Activated CD8-positive, alpha-beta memory T cell treated with anti-CD3 and anti-CD28 coated beads, Interleukin-2, amount 10 ng/mL, durations not matched to agents 7 days and 5 days (primary cell): ENCODE measurements around the gene MUS81. TPM values are rescaled to one million over a fixed set of nuclear protein-coding genes. Genes with fewer than 3 reads are reported as not detected.

Experiments used
- ATAC-seq: fragments of 150-1000 bp; cut with Tn5 transposase; one replicate; pipeline ENCODE4 v1.10.0; 2021; ENCODE audit warnings: moderate library complexity
- CTCF ChIA-PET: fragments of 350-600 bp; sonication (Branson Sonifier 250); formaldehyde crosslinking; loops from one replicate; lab custom pipeline; 2021; ENCODE audit warnings: antibody characterized with exemption; lab: Charles Lee
- DNase-seq: peaks from one replicate; pipeline ENCODE4 v3.0.0-alpha.2; 2020
- H3K27ac Mint-ChIP-seq: one replicate; pipeline ENCODE4 v1.8.0; 2021; ENCODE audit warnings: mild to moderate bottlenecking, mixed read lengths
- H3K27me3 Mint-ChIP-seq: one replicate; pipeline ENCODE4 v1.8.0; 2021; ENCODE audit warnings: mixed read lengths
- H3K36me3 Mint-ChIP-seq: one replicate; pipeline ENCODE4 v1.8.0; 2021; ENCODE audit warnings: mild to moderate bottlenecking, mixed read lengths
- H3K4me1 Mint-ChIP-seq: one replicate; pipeline ENCODE4 v1.8.0; 2021; ENCODE audit warnings: mixed read lengths
- H3K4me3 Mint-ChIP-seq: one replicate; pipeline ENCODE4 v1.8.0; 2021; ENCODE audit warnings: mild to moderate bottlenecking, moderate library complexity, mixed read lengths
- H3K9me3 Mint-ChIP-seq: one replicate; pipeline ENCODE4 v1.8.0; 2022; ENCODE audit warnings: low read depth, mixed read lengths
- total RNA-seq, 2 experiments: library from RNA; stranded (reverse); gene quantifications; one replicate each; pipeline ENCODE4 v1.2.3, GENCODE V29; 2021

Gene MUS81
- total RNA-seq, 2 experiments from 2014 or later = 106 to 125 TPM

DNA sequence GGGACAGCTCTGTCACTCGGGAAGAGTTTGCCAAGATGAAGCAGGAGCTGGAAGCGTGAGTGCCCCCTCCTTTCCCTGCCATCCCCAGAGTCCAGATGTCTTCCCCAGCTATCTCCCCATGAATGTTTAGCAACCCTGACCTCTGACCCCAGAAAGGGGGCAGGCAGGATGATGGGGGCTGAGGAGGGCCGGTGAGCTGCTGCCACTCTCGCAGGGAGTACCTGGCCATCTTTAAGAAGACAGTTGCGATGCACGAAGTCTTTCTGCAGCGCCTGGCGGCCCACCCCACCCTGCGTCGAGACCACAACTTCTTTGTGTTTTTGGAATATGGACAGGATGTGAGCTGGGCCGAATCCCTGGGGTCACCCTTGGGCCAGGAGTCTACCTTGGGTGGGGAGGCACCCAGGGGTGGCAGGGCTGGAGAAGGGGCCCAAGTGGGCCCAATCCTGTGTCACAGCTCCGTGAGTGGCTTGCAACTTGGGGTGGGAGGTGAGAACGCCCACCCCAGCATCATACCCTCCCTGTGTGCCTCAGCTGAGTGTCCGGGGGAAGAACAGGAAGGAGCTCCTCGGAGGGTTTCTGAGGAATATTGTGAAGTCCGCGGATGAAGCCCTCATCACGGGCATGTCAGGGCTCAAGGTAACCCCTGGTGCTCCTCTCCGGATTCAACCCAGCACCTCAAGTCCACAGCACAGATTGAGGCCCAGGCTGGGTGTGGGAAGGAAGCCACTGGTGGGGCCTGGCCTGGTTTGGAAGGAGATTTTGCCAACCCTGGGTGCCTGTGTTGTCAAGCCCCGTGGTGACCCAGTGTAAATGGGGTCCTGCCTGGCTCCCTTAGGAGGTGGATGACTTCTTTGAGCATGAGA is 9.8 kb upstream of the MUS81 start:
- DNase-seq (no peak), ATAC-seq (peak; percentile 10)
- H3K27ac Mint-ChIP-seq = no peak overlapping the region
- no peaks in the 10 kb centered on the region for H3K27me3 Mint-ChIP-seq
- no peak overlapping the region for H3K4me3 Mint-ChIP-seq
- CTCF ChIA-PET = interaction anchor here (0.5 to 5.6 kb wide), 11 partner anchors 9 to 151 kb away, joined by 3 to 20 read pairs (median 4); partner anchors contain the start of genes CCDC85B, FIBP and MUS81
- H3K9me3 Mint-ChIP-seq = peaks cover 2% of the 10 kb centered on the region
- H3K36me3 Mint-ChIP-seq = peaks cover 42% of the 10 kb centered on the region
- H3K4me1 Mint-ChIP-seq = peaks cover 15% of the 10 kb centered on the region

- peaks cover 22% of the 10 kb centered on the region for H3K4me1 Mint-ChIP-seq
- peaks cover 2% of the 10 kb centered on the region for H3K9me3 Mint-ChIP-seq
- peaks cover 49% of the 10 kb centered on the region for H3K36me3 Mint-ChIP-seq
- ATAC-seq = peak; percentile 3
- no peak overlapping the region for H3K27ac Mint-ChIP-seq
- no peaks in the 10 kb centered on the region for H3K27me3 Mint-ChIP-seq
- CTCF ChIA-PET = interaction anchor here (0.5 to 5.6 kb wide), 16 partner anchors 9 to 150 kb away, joined by 3 to 20 read pairs (median 4); partner anchors contain the start of genes CCDC85B, FIBP, MUS81 and SNX32
- H3K4me3 Mint-ChIP-seq = no peak overlapping the region
- DNase-seq = peak; percentile 52
These were observed 9.1 kb upstream of the MUS81 start for GRCh38 chr11:65851083-65851579.

GRCh38 chr11:65851811-65852507 is 8.3 kb upstream of the MUS81 start:
- no peak for ATAC-seq
- Mint-ChIP-seq H3K4me3 (no peak overlapping the region), H3K27ac (no peak overlapping the region), H3K27me3 (no peaks in the 10 kb centered on the region), H3K9me3 (peaks cover 2% of the 10 kb centered on the region), H3K4me1 (peaks cover 30% of the 10 kb centered on the region), H3K36me3 (peaks cover 57% of the 10 kb centered on the region)
- no peak for DNase-seq
- CTCF ChIA-PET = interaction anchor here (0.6 to 5.6 kb wide), 16 partner anchors 8 to 1139 kb away, joined by 3 to 20 read pairs (median 4); partner anchors contain the start of genes FIBP, MUS81 and SNX32

DNA sequence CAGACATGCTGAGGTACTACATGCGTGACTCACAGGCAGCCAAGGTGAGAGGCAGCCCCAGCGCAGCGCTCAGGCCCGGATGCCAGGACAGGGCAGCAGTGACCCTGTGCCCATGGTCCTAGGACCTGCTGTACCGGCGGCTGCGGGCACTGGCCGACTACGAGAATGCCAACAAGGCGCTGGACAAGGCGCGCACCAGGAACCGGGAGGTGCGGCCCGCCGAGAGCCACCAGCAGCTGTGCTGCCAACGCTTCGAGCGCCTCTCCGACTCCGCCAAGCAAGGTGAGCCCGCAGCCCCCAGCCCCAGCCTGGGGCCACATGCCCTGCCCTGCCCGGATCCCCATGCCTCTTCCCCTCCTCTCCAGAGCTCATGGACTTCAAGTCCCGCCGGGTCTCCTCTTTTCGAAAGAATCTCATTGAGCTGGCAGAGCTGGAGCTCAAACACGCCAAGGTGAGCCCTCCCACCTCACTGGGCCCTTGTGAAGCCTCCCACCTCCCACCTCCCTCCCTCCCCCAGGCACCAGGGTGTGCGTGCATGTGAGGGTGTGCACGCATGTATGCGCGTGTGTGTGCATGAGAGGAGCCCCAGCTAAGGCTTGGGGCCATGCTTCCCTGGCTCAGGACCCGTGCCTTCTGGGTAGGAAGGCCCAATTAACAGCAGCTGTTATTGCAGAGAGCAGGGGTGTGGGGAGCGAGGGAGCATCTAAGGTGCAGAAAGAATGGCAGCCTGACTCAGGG is 7.6 kb upstream of the MUS81 start:
- DNase-seq (no peak), ATAC-seq (no peak)
- H3K27me3 Mint-ChIP-seq = no peaks in the 10 kb centered on the region
- H3K27ac Mint-ChIP-seq = no peak overlapping the region
- H3K4me3 Mint-ChIP-seq = no peak overlapping the region
- CTCF ChIA-PET = interaction anchor here (1.1 to 5.6 kb wide), 9 partner anchors 10 to 141 kb away, joined by 3 to 20 read pairs (median 4); partner anchors contain the start of genes FIBP and SNX32
- peaks cover 2% of the 10 kb centered on the region for H3K9me3 Mint-ChIP-seq
- peaks cover 57% of the 10 kb centered on the region for H3K36me3 Mint-ChIP-seq
- peaks cover 30% of the 10 kb centered on the region for H3K4me1 Mint-ChIP-seq

DNA sequence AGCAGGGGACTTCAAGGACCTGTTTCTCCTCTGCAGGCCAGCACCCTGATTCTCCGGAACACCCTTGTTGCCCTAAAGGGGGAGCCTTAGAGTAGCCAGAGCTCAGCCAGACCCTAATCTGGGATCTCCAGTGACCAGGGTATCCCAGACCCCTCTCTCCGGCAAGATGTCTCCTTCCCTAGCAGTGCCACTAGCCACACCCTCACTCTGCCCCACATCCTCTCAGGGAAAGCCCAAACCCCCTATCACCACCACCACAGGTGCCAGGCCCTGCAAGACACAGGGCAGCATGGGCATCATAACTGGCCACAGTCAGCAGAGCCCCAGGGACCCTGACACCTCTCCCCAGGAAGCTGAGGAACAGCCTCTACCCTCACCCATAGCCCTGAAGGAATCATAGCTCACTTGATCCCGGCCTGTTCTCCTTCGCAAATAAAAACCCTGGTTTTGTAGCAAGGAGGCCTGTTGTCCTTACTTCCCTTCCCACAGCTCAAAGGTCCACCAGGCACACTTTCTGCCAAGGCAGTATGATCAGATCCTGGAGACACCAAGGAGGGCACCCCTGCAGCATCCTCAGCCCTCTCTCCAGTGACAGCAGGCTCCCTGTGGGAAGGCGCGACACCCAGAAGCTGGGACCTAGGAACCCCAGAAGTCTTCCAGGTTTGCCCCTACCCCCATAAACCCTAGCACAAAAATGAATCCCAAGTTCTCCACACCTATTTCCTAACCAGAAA is 6.8 kb upstream of the MUS81 start:
- DNase-seq (no peak), ATAC-seq (no peak)
- Mint-ChIP-seq H3K36me3 (peaks cover 57% of the 10 kb centered on the region), H3K27me3 (no peaks in the 10 kb centered on the region), H3K4me1 (peaks cover 30% of the 10 kb centered on the region), H3K9me3 (peaks cover 2% of the 10 kb centered on the region), H3K4me3 (no peak overlapping the region), H3K27ac (peak overlapping the region; percentile 3)
- CTCF ChIA-PET = interaction anchor here (1.1 to 5.6 kb wide), 3 partner anchors 31 to 73 kb away, joined by 5 to 20 read pairs (median 5); partner anchors contain the start of gene FIBP

GRCh38 chr11:65854161-65854592 is 6.1 kb upstream of the MUS81 start:
- Mint-ChIP-seq H3K27ac (no peak overlapping the region), H3K27me3 (no peaks in the 10 kb centered on the region), H3K4me1 (peaks cover 30% of the 10 kb centered on the region), H3K36me3 (peaks cover 57% of the 10 kb centered on the region), H3K9me3 (peaks cover 2% of the 10 kb centered on the region), H3K4me3 (no peak overlapping the region)
- no peak for ATAC-seq
- DNase-seq = no peak
- CTCF ChIA-PET = no interaction called here

DNA sequence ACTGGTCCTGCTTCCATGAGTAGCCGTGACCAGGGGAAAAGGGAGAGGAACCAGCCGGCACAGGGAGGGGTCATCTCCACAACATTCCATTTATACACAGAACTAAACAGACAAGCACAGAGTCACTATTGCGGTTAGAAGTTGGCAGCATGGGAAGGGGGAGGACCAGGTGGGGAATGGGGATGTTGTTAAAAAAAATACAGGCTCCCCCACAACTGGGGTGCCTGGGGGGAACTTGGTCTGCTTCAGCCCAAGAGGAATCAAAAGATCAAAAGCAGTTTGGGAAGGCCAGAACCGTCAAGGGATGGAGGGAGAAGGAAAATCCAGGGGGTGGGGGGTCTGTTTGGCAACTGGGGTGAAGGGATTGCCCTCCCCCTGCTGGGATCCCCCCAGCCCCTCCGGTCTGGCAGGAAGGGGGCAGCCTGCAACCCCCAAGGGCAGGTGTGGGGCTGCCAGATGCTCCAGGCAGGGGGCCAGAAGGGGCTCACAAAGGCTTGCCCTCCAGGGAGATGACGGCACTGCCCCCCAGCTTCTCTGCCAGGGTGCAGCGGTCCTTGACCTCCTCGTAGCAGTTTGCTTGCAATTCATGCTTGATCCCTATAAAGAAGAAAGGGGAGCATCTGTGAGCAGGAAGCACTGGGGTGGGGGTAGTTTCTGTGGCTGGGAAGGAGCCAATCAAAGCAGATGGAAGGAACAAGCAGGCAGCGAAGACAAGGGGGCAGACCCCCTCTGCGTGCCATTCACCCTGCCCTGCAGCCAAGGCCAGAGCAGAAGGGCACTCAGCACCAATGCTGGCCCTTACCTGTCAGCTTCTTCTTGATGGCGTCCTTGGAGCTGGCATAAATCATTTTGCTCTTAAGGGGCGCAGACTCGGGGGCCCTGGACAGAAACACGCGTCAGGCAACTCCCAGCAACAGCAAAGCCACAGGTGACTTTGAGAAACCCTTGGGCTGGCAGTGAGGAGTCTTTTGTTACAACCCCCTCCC is 5.1 kb upstream of the MUS81 start:
- CTCF ChIA-PET = interaction anchor here (27.4 kb wide), 1 partner anchor 35 kb away, joined by 710 read pairs; the partner anchor contains the start of genes CCDC85B, CTSW, FIBP and FOSL1
- Mint-ChIP-seq H3K27me3 (no peaks in the 10 kb centered on the region), H3K27ac (peak overlapping the region; percentile 81), H3K4me1 (peaks cover 33% of the 10 kb centered on the region), H3K9me3 (peaks cover 2% of the 10 kb centered on the region), H3K36me3 (peaks cover 57% of the 10 kb centered on the region), H3K4me3 (peak overlapping the region; percentile 91)
- DNase-seq (no peak), ATAC-seq (no peak)

- H3K9me3 Mint-ChIP-seq = peaks cover 2% of the 10 kb centered on the region
- CTCF ChIA-PET = interaction anchor here (27.4 kb wide), 1 partner anchor 35 kb away, joined by 710 read pairs; the partner anchor contains the start of genes CCDC85B, CTSW, FIBP and FOSL1
- DNase-seq (no peak), ATAC-seq (no peak)
- peaks cover 58% of the 10 kb centered on the region for H3K36me3 Mint-ChIP-seq
- peak overlapping the region; percentile 81 for H3K27ac Mint-ChIP-seq
- H3K4me1 Mint-ChIP-seq = peaks cover 33% of the 10 kb centered on the region
- no peaks in the 10 kb centered on the region for H3K27me3 Mint-ChIP-seq
- H3K4me3 Mint-ChIP-seq = peak overlapping the region; percentile 91
These were observed 4.3 kb upstream of the MUS81 start for GRCh38 chr11:65855927-65856363.

DNA sequence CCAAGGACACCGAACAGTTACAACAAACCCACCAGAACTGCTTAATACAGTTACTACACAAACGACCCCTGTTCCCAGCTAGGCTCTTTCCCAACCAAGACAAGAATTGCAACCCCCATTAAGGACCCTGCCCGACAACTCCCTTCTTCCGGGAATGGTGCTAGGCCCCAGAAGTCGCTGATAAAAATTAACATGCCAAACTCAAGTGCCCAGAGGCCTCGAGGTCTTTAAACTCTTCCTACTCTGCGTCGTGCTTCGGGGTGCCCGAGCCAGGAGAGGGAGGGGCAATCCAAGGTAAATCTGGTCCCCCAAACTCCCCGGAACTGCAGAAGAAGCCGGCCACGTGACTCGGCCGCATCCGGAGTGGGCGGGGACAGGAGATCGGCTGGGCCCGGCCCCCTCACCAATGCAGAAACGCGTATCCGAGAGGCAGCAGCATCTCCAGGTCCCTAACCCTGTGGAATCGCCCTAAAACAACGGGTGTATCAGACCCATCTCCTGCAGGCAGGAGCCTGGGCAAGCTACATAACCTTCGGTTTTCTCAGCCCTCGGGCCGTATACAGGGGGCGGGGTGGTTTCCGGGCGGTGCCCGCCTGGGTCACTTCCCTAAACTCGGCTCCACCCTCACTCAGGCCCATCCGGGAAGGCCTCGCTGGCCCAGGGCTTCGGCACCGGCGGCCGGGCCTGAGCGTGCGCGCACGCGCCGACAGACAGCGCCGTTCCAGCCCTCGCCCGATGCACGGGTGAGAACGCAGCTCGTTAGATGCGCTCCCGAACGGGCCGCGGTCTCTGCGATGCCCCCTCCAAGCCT is 3.3 kb upstream of the MUS81 start:
- Mint-ChIP-seq H3K27ac (peak overlapping the region; percentile 81), H3K36me3 (peaks cover 57% of the 10 kb centered on the region), H3K4me1 (peaks cover 41% of the 10 kb centered on the region), H3K4me3 (peak overlapping the region; percentile 91), H3K9me3 (peaks cover 2% of the 10 kb centered on the region), H3K27me3 (no peaks in the 10 kb centered on the region)
- DNase-seq (peak; percentile 93), ATAC-seq (peak; percentile 6)
- CTCF ChIA-PET = interaction anchor here (27.4 kb wide), 1 partner anchor 34 kb away, joined by 710 read pairs; the partner anchor contains the start of genes CCDC85B, CTSW, FIBP and FOSL1

GRCh38 chr11:65857500-65857852 is 2.8 kb upstream of the MUS81 start:
- peak; percentile 79 for DNase-seq
- CTCF ChIA-PET = interaction anchor here (3.0 to 27.4 kb wide), 5 partner anchors 14 to 146 kb away, joined by 20 to 710 read pairs (median 24); partner anchors contain the start of genes AP5B1, CCDC85B, CTSW and EFEMP2
- ATAC-seq = peak; percentile 0
- Mint-ChIP-seq H3K36me3 (peaks cover 53% of the 10 kb centered on the region), H3K4me1 (peaks cover 42% of the 10 kb centered on the region), H3K27ac (peak overlapping the region; percentile 81), H3K4me3 (peak overlapping the region; percentile 91), H3K9me3 (no peaks in the 10 kb centered on the region), H3K27me3 (no peaks in the 10 kb centered on the region)
